DOHH2 (cell line): ENCODE measurements around the gene SHROOM3.

Experiments used
- H3F3A ChIP-seq: fragments of 200-600 bp; sonication (generic), shearing (Covaris generic); 2 replicates; pipeline ENCODE4 v1.6.0; 2016; ENCODE audit warnings: antibody characterized with exemption, mild to moderate bottlenecking; ENCODE audit not compliant: control insufficient read depth, insufficient read depth
- H3K27ac ChIP-seq: fragments of 200-600 bp; sonication (generic); 2 replicates; pipeline ENCODE4 v1.5.1; 2014; ENCODE audit warnings: low read depth, mild to moderate bottlenecking, low read length, moderate library complexity
- H3K27me3 ChIP-seq: fragments of 200-600 bp; sonication (generic); 2 replicates; pipeline ENCODE4 v1.6.1; 2014; ENCODE audit warnings: mild to moderate bottlenecking, low read length, mixed read lengths; ENCODE audit not compliant: control insufficient read depth
- H3K36me3 ChIP-seq: fragments of 200-600 bp; sonication (generic); 2 replicates; pipeline ENCODE4 v1.6.1; 2014; ENCODE audit warnings: mild to moderate bottlenecking, low read length, moderate library complexity, mixed read lengths; ENCODE audit not compliant: control insufficient read depth
- H3K4me1 ChIP-seq: fragments of 200-600 bp; sonication (generic); 2 replicates; pipeline ENCODE4 v1.6.1; 2014; ENCODE audit warnings: mild to moderate bottlenecking, low read length, mixed read lengths; ENCODE audit not compliant: control insufficient read depth
- H3K4me2 ChIP-seq: fragments of 200-600 bp; sonication (generic); 2 replicates; pipeline ENCODE4 v1.6.0; 2014; ENCODE audit warnings: mild to moderate bottlenecking, low read length, moderate library complexity
- H3K4me3 ChIP-seq: fragments of 200-600 bp; sonication (generic); 2 replicates; pipeline ENCODE4 v1.5.1; 2014; ENCODE audit warnings: mild to moderate bottlenecking, low read length, mixed read lengths
- H3K79me2 ChIP-seq: fragments of 200-600 bp; sonication (generic); 2 replicates; pipeline ENCODE4 v1.6.1; 2014; ENCODE audit warnings: mild to moderate bottlenecking, low read length, mixed read lengths; ENCODE audit not compliant: control insufficient read depth
- H3K9me2 ChIP-seq: fragments of 200-600 bp; sonication (generic); replicated peaks from 2 replicates; pipeline ENCODE4 v1.6.1; 2014; ENCODE audit warnings: mild to moderate bottlenecking, low read length, mixed read lengths; ENCODE audit not compliant: control insufficient read depth
- H3K9me3 ChIP-seq: fragments of 200-600 bp; sonication (generic); 2 replicates; pipeline ENCODE4 v1.6.1; 2014; ENCODE audit warnings: antibody characterized with exemption, low read length, mixed read lengths; ENCODE audit not compliant: control insufficient read depth, insufficient read depth
- H4K20me1 ChIP-seq: fragments of 200-600 bp; sonication (generic); 2 replicates; pipeline ENCODE4 v1.6.0; 2014; ENCODE audit warnings: low read depth, mild to moderate bottlenecking, antibody characterized with exemption, low read length, moderate library complexity; ENCODE audit not compliant: control insufficient read depth, insufficient read depth
- EZH2phosphoT487 ChIP-seq: fragments of 200-600 bp; sonication (generic); IDR thresholded peaks from 2 replicates; pipeline ENCODE4 v1.6.1; 2017; ENCODE audit warnings: borderline replicate concordance, mild to moderate bottlenecking, antibody characterized with exemption, low read length, moderate library complexity, mixed read lengths
- TF ChIP-seq, protein P1 (sequence below): fragments of 200-600 bp; sonication (generic); IDR thresholded peaks from one replicate; pipeline ENCODE4 v1.5.1; 2014; ENCODE audit warnings: antibody characterized with exemption, mild to moderate bottlenecking, low read depth, low read length; ENCODE audit not compliant: poor library complexity, severe bottlenecking

SHROOM3 gene

DNA sequence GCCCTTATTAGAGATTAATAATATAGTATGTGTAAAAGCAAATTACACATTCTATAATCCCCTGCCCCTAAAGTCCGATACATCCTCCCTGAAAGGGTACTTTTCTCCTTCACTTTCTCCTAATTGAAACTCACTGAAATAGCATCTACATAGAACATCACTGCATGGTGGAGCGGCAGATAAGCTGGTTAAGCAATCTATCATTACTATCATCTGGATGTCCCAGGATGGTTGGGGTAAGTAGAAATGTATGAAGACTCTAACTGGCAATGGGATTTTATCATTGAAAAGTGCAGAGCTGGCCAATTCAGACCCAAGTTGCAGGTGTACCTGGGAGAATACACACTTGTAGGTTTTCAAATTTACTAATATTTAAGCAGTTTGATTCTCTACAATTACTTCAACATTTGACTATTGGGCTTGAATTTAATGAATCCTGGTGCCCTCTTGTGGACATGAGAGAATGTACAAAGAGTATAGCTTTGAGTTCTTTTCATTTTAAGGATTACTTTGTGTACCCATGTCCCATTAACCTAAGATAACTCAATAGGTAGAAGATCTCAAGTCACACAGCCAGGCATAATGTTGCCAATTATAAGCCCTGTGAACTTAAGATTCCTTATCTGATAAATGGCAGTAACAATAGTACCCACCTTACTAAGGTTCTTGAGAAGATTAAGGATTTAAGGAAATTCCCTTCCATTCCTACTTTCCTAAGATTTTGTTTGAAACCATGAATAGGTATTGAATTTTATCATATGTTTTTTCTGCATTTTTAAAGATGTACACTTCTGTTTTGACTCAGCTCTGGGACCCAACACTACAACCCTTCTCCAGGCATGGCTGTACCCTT, 69.8 kb downstream of the SHROOM3 start:
- Histone ChIP-seq H3K36me3 (no peaks in the 10 kb centered on the region), H4K20me1 (no peaks in the 10 kb centered on the region), H3K27ac (no peak overlapping the region), H3F3A (no peaks in the 10 kb centered on the region), H3K4me1 (no peaks in the 10 kb centered on the region), H3K9me2 (no peaks in the 10 kb centered on the region), H3K4me2 (no peak overlapping the region), H3K9me3 (no peaks in the 10 kb centered on the region), H3K4me3 (no peak overlapping the region), H3K27me3 (no peaks in the 10 kb centered on the region; the same call in 1 of the 2 replicates), H3K79me2 (no peaks in the 10 kb centered on the region)
- TF ChIP-seq, protein P1, sequence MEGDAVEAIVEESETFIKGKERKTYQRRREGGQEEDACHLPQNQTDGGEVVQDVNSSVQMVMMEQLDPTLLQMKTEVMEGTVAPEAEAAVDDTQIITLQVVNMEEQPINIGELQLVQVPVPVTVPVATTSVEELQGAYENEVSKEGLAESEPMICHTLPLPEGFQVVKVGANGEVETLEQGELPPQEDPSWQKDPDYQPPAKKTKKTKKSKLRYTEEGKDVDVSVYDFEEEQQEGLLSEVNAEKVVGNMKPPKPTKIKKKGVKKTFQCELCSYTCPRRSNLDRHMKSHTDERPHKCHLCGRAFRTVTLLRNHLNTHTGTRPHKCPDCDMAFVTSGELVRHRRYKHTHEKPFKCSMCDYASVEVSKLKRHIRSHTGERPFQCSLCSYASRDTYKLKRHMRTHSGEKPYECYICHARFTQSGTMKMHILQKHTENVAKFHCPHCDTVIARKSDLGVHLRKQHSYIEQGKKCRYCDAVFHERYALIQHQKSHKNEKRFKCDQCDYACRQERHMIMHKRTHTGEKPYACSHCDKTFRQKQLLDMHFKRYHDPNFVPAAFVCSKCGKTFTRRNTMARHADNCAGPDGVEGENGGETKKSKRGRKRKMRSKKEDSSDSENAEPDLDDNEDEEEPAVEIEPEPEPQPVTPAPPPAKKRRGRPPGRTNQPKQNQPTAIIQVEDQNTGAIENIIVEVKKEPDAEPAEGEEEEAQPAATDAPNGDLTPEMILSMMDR = peak; percentile 77
- no peak for TF ChIP-seq EZH2phosphoT487

DNA sequence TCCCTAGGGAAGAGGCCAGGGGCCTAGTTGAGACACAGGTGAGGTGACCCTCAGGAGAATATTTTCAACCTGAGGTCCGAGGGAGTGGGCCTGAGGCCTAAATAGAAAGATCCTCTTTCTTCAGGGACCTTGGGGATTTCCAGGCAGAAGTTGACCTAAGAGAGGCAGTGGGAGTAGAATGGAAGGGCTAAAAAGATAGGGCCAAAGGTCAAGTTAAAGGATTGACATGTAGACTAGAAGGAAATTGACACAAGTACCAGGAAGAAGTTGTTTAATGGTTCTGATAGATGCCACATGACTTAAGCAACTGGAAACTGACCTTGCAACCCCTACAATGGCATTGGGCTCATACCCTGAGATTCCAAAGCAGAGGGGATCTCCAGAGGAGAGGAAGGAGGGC, 76.9 kb downstream of the SHROOM3 start:
- H3K4me1 ChIP-seq = no peaks in the 10 kb centered on the region
- no peaks in the 10 kb centered on the region for H3F3A ChIP-seq
- no peaks in the 10 kb centered on the region for H3K36me3 ChIP-seq
- H3K27ac ChIP-seq = no peak overlapping the region
- no peaks in the 10 kb centered on the region for H3K79me2 ChIP-seq
- no peak overlapping the region for H3K4me3 ChIP-seq
- no peaks in the 10 kb centered on the region for H4K20me1 ChIP-seq
- no peak for TF ChIP-seq EZH2phosphoT487
- TF ChIP-seq, protein P1 = no peak
- no peaks in the 10 kb centered on the region for H3K27me3 ChIP-seq
- no peak overlapping the region for H3K4me2 ChIP-seq
- H3K9me2 ChIP-seq = no peaks in the 10 kb centered on the region
- no peaks in the 10 kb centered on the region for H3K9me3 ChIP-seq

DNA sequence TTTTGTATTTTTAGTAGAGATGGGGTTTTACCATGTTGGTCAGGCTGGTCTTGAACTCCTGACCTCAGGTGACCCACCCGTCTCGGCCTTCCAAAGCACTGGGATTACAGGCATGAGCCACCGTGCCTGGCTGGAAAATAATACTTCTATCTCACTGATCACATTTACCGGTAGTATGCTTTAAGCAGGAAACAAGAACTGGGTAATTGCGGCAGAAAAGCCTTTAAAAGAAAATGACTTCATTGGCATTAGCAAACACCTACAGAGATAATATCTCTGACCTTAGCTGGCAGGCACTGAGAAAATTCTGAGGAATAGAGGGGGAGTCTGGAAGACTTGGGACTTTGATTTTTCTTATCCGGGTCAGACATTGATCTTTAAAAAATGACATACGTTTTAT, 78.5 kb downstream of the SHROOM3 start:
- Histone ChIP-seq H3K4me3 (no peak overlapping the region), H3K36me3 (no peaks in the 10 kb centered on the region), H3F3A (no peaks in the 10 kb centered on the region), H3K27ac (no peak overlapping the region), H3K27me3 (no peaks in the 10 kb centered on the region), H3K79me2 (no peaks in the 10 kb centered on the region), H4K20me1 (no peaks in the 10 kb centered on the region), H3K9me3 (no peaks in the 10 kb centered on the region), H3K9me2 (no peaks in the 10 kb centered on the region), H3K4me1 (no peaks in the 10 kb centered on the region), H3K4me2 (no peak overlapping the region)
- TF ChIP-seq, protein P1 = no peak
- TF ChIP-seq EZH2phosphoT487 = no peak
